CMK (cell line): ENCODE results near the gene NOS3.
"Not testable (repeated sequence)": the region's sequence is repeated elsewhere in the genome, so short reads cannot be mapped to it uniquely, and the experiment has no call there.

Experiments
- DNase-seq: peaks from one replicate; pipeline ENCODE4 v3.0.0-alpha.2; 2010; ENCODE audit warnings: low read depth

NOS3 gene

DNA sequence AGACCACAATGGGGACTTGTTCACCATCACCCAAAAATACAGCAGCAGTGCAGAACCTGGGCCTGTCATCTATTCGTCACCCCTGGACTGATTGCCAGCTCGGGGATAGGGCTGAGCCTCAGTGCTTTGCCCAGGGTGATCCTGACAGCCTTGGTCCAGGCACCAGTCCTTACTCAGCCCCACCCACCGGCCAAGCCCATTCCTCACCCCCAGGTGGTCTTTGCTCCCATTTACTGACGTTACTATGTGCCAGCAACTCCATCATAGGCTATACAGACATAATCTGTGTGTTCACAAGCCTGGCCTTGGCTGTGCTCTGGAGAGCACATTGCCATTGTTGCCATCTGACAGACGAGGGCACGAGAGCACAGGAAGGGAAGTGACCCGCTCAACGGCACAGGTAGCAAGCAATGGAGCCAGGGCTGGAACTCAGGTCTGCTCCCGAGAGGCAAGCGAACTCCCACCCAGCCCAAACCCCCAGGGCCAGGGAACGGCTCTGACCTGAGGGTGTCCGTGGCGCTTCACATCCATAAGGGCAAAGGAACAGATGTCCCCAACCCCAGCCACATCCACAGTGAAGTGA is 26.6 kb downstream of the NOS3 start:
- no peak for DNase-seq

DNA sequence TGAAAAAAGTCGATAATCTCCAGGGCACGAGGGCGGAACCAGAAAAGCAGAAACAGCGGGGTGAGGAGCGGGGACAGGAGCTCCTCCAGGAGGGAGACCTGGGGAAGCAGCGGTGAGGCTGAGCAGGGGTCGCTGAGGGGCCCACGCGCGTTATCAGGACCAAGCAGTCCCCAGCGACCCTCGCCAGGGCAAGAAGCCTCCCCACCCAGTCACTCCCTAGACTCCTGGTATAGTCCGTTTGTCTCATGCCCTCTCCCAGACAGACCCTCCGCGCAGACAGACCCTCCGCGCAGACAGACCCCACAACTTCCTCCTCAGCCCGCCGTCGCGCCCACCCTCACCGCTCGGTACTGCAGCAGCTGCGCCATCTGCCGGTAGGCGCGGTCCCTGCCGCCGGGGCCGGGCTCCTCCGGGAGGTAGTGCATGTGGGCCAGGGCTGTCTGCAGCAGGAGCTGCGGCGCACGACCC is 27.2 kb downstream of the NOS3 start:
- DNase-seq, result no peak

DNA sequence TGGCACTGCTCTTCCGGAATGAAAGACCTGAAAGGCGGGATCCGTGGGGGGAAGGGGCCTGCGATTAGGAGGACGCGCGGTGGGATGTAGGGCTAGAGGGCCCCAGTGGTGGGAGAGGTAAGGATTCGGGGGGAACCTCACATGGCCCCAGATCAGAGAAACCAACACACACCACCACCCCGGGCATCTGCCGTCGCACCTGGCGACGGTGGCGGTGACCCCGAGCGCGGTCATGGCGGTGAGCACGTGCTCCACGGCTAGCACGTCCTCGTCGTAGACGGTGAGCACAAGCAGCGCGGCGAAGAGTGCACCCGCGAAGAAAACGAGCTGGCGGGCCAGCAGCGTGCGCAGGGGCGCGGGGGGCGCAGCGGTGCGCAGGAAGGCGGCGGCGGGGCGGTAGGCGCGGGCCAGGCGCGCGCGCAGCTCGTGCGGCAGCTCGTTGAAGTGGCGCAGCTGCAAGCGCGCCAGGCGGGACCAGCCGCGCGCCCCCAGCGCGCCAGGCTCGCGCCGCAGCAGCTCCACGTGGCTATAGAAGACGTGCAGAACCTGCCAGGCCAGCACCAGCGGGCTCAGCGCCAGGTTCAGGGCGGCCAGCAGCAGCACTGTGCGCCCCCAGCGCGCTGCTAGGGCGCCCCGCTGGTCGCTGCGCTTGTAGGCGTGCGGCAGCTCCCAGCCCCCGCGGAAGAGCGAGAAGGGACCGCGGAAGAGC is 27.8 kb downstream of the NOS3 start:
- DNase-seq, result no peak

DNA sequence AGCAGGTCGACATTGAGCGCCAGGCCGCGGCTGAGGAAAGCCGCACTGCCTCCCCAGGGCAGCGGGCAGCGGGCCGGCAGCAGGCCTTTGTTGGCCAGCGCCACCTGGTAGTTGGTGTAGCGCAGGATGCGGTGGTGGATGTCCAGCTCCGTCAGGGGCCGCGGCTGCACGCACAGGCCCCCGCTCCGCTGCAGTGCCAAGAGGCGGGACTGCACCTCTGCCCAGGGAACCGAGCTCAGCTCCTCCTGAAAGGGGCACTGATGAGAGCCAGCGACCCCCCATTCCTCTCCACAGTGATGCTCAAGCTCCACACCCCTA is 28.3 kb downstream of the NOS3 start:
- no peak for DNase-seq

DNA sequence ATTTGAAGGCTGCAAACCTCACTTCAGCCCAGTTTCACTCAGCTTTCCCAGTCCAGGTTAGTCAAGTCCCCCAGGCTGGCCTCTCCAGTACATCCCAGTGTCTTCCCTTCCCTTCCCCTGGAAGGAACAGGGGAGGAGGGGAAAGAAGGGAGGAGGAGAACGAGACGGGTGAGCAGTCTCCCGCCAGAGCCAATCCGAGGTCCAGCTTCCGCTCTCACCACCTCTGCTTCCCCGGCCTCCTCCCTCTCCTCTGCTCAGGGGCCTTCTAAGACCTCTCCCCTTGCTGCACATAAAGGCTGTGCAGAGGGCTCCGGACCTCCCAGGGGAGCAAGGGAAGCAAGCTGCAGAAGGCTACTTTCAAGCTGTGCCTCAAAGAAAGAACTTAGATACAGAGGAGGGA is 29.4 kb downstream of the NOS3 start:
- DNase-seq, result no peak

DNA sequence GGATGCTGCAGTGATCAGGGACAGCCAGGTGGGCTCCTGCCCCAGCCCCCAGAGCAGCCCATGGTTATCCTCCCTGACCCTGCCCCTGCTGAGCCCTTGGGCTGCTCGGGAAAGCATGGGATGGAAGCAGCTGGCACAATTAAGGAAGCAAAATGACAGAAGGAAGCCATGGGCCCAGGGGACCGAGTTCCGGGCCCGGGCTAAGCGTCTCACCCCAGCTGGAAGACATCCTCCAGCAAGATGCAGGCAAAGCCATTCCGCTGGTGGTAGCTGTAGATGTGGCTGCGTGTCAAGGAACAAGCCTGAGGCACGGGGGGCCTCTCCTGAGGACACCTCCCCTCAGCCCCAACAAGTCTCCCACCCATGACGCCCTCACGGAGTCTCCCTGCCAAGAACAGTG is 32.4 kb downstream of the NOS3 start:
- no peak for DNase-seq

DNA sequence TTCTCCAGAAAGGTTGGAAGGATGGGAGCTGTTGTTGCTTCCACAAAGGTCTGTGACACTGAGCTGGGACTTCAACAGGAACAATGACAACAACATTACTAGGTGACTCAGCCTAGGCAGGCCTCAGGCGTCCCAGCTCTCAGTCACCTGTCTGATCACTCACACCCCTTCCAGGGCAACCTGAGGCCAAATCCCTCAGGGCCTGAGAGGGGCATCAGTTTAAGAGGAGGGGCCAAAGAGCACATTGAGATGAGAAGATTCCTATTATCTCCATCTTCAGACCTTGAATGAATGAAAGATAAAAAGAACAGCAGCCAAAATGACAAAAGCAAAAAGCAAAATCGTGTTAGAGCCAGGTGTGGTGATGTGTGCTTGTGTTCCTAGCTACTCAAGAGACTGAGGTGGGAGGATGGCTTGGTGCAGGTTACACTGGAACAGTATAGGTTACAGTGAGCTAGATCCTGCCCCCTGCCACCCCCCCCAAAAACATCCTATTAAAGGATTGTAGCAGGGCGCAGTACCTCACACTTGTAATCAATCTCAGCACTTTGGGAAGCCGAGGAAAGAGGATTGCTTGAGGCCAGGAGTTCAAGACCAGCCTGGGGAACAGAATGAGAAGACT is 33.7 kb downstream of the NOS3 start, which contains the start of gene ATG9B:
ATG9B (minus strand) TSS at position 60 of the 622 bp plus-strand sequence. CDS start 71 bp downstream, outside the sequence.
- DNase-seq, result no peak

DNA sequence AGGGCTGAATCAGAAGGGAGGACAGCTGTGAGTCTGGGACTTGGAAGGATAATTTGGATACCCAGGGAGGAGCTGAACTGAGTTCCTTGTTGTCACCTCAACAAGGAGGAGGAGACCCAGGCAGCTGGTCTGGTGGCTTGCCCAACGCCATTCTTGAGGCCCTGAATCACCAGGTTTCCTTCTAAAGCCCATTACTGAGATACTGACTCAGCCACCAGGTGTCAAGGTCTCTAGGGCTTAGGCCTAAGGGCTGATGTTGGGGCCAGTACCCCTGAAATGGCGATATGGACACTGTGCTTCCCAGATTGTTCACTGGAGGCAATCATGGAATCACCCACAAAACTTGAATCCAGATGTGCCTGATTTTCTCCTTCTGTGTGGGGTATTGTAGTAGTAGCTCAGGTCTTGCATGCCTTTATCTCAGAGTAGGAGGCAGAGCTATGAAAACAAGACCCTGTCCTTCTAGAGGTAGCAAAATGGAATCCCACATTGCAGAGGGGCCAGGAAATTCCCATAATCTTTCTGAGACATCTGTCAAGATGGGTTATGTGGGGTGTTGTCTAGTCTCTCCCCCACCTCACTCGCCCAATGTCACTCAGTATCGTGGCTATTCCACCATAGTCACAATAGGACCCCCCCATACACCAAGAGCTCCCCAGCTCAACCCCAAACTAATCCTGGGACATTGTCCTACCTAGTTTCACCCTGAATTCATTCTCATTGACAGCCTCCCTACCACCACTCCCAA is 35.3 kb downstream of the NOS3 start:
- no peak for DNase-seq

DNA sequence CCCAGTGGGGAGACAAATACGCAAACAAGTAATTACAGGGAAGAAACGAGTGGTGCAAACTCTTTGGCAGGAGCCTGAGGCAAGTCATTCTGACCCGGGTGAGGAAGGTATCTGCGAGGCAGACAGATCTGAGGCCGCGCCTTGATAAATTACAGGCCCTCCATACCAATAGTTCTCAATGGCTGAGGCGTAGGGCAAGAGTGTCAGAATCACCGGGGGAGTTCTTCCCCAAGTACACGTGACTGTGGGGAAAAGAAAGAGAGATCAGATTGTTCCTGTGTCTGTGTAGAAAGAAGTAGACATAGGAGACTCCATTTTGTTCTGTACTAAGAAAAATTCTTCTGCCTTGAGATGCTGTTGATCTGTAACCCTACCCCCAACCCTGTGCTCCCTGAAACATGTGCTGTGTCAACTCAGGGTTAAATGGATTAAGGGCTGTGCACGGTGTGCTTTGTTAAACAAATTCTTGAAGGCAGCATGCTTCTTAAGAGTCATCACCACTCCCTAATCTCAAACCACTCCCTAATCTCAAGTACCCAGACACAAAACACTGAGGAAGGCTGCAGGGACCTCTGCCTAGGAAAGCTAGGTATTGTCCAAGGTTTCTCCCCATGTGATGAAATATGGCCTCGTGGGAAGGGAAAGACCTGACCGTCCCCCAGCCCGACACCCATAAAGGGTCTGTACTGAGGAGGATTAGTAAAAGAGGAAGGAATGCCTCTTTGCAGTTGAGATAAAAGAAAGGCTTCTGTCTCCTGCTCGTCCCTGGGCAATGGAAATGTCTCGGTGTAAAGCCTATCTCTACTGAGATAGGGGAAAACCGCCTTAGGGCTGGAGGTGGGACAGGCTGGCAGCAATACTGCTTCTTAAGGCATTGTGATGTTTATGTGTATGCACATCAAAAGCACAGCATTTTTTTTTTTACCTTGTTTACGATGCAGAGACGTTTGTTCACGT is 36.2 kb downstream of the NOS3 start:
- not testable (repeated sequence) for DNase-seq

DNA sequence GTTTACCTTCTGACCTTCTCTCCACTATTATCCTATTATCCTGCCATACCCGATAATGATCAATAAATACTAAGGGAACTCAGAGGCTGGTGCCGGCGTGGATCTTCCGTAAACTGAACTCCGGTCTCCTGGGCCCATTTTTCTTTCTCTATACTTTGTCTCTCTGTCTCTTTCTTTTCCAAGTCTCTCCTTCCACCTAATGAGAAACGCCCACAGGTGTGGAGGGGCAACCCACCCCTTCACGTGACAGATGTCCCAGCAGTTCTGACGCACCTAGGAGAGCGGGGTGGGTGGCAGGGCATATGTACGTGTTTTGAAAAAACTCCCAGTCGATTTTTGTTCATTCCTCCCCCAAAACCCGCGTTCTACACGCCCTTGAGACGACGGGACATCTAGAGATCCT is 36.9 kb downstream of the NOS3 start:
- not testable (repeated sequence) for DNase-seq

DNA sequence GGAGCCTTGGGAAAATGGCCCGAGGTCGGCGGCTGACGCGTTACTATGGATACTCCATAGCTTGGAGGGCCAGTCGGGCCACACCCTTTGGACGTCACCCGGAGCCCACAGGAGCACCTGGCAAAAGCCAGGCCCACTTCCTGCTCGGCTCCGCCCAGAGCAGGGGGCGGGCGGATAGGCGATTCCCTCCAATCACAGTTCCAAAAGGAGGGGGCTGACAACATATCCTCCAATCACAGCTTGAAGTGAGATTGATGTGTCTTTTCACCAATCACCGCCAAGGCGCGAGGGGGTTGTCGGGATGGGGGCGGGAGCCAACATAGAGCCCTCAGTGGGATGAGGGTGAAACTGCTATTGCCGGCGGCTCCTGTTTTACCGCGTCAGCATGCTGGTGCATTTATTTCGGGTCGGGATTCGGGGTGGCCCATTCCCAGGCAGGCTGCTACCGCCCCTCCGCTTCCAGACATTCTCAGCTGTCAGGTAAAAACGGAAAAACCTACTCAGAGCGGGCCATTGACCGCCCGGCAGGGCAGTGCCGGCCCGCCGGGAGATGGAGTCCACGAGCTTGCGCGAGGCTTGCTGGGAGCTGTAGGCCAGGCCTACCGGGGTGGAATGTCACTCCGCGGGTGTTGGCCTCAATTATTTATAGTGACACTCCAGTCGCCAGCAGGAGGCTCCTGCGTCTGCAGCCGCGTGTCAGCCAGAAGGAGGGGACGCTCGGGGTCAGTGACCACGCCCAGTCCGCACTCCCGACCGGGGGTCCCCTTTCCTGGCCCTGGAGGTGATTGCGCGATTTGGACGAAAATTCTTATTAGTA is 37.5 kb downstream of the NOS3 start, which contains the start of gene ABCB8:
ABCB8 (plus strand) TSS at position 320 of the 817 bp plus-strand sequence; CDS start at position 386, 66 bp downstream.
- peak; percentile 95 for DNase-seq

DNA sequence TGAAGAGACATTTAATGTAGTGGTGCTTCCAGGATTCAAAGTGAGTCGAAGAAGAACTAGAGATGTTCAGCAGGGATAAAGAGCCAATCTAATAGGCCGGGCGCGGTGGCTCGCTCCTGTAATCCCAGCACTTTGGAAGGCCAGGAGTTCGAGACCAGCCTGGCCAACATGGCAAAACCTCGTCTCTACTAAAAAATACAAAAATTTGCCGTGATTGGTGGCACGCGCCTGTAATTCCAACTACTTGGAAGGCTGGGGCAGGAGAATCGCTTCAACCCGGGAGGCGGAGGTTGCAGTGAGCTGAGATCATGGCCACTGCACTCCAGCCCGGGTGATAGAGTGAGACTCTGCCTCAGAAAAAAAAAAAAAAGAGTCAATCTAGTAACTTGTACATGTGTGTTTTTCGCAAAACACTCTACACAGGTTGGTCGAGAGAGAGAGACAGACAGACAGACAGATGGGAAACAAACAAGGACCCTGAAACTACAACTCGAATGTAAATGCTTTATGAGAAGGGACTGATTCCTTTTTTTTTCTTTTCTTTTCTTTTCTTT is 38.2 kb downstream of the NOS3 start:
- DNase-seq, result no peak

DNA sequence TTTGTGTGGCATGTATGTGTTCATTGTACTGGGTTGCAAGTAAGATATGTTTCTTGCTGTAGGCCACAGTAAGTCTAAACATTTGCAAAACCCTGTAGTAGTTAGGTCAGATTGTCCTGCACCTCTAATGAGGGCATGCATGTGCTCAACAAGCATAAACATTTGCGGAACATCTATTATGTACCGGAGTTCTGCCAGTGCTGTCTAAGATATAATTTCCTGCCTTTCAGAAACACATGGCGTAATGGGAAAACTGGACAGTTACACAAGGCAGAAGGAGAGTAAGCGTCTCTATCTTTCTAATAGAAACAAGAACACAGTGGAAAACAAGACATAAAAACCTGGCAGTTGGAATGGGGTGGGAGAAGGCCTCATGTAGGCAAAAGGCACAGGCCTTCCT is 40.2 kb downstream of the NOS3 start:
- DNase-seq, result no peak

DNA sequence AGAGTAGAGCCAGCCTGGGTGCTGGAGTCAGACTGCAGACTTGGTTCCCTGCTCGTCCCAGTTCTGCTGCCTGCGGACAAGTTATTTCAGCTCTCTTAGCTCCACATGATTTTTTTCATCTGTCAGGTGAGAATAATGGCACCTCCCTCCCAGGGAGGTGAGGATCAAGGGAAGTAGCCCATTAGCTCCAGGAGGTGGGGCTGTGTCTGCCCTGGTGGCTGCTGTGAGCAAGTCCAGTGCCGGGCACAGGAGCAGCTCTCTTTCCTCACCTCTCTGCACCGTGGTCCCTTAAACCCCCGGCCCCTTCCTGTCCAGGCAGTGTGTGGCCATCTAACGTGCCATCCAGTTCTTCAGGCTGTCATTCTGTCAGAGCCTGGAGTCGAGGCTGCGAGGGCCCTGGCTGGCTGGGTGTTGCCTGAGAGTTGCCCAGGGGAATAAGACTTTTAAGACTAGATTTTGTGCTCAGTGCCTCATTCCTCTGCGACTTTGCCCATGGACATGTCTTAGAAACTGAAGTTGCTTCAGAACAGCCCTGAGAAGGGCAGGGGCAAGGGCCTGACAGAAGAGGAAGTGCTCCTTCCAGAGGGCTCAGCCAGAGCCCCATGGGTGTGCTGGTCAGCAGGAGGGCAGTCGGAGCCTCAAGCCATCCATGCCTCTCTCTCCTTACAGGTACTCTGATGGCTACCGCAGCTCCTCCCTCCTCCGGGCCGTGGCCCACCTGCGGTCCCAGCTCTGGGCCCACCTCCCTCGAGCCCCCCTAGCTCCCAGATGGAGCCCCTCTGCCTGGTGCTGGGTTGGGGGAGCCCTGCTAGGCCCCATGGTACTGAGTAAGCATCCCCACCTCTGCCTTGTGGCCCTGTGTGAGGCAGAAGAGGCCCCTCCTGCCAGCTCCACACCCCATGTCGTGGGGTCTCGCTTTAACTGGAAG is 42.4 kb downstream of the NOS3 start:
- DNase-seq, result no peak

DNA sequence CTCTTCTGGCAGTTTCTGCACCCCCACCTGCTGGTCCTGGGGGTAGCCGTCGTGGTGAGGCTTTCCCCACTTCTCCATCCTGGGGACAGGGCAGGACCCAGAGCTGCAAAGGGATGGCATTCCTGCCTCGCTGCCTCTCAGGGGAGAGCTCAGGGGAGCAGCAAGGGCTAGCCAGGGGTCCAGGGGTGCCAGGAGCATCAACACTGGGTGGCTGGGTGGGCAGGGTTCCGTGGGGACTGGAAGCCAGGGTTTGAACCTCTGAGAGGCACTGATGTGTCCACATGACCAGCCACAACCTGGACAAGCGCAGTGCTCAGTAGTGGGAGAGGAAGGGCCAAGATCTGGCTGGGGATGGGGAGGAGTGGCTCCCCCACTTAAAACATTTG is 43.0 kb downstream of the NOS3 start:
- DNase-seq, result no peak

DNA sequence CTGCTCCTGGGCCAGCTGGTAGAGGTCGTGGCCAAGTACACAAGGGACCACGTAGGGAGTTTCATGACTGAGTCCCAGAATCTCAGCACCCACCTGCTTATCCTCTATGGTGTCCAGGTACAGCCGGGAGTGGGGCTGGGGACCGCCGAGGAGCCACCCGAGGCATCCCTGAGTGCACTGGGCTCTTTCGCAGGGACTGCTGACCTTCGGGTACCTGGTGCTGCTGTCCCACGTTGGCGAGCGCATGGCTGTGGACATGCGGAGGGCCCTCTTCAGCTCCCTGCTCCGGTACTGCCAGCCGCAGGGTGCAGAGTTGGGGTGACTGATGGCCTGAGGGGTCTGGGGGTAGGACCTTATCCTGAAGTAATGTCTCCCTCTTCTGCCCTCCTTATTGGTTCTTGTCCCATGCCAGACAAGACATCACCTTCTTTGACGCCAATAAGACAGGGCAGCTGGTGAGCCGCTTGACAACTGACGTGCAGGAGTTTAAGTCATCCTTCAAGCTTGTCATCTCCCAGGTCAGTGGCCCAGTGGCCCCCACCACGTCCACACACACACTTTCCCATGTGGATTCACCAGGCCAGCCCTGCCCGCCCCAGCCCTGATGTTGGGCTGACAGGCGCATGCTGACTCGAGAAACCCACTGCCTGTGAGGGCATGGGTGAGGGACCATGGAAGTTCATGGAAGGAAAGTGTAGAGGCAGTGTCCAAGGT is 43.7 kb downstream of the NOS3 start:
- no peak for DNase-seq

DNA sequence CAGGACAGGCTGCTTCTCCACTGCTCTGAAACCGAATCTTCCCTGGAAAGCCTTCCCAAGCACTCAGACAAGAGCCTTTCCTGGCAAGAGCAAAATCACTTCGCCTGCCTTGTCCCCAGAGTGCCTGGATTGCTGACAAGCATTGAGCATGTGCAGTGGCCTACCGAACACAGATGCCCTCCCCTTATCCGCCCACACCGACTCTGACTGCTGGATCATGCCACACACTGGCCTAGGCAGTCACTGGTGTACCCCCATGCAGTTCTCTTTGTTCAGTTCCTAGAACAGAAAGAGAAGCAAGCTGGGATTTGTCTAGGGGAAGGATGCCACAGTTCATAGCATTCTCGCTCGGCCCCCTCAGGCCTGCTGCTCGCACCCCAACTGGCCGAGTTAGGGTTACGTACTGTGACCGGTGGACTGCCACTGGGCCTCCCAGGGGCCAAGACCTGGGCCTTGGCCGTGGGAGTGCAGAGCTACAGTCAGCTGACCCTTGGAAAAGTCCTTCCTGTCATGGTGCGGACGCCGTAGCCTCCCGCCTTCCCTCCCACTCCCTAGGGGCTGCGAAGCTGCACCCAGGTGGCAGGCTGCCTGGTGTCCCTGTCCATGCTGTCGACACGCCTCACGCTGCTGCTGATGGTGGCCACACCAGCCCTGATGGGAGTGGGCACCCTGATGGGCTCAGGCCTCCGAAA is 44.4 kb downstream of the NOS3 start:
- DNase-seq, result no peak

DNA sequence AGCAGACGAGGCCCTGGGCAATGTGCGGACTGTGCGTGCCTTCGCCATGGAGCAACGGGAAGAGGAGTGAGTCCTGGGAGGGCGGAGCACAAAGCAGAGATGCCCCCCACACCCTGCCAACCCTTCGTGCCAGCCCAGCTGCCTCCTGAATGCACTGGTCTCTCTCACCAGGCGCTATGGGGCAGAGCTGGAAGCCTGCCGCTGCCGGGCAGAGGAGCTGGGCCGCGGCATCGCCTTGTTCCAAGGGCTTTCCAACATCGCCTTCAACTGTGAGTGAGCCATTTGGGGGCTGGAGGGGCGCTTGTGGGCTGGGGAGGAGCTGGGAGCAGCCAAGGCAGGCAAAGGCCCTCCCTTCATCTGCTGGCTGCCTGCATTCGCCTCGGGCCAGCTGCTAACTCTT is 45.1 kb downstream of the NOS3 start:
- DNase-seq, result no peak
